Liver (tissue), 3 donors: Measurements from ENCODE around the gene ZBTB6.

Experiments used
- EGR1 ChIP-seq, 2 donors: IDR thresholded peaks; 2 replicates each; pipeline ENCODE4 v1.6.1; 2016 to 2018; ENCODE audit warnings: antibody characterized with exemption in 2 of 2, low read depth in 2 of 2
- FOXA1 ChIP-seq: IDR thresholded peaks from 2 replicates; pipeline ENCODE4 v1.6.1; 2016; ENCODE audit warnings: antibody characterized with exemption
- GABPA ChIP-seq, 2 donors: IDR thresholded peaks in 1 of 2; conservative IDR thresholded peaks in 1 of 2; 2 replicates each; pipeline ENCODE4 v1.6.1; 2016; ENCODE audit warnings: antibody characterized with exemption in 2 of 2, mild to moderate bottlenecking in 1 of 2, moderate library complexity in 1 of 2
- HNF4A ChIP-seq, 2 donors: conservative IDR thresholded peaks; 2 replicates each; pipeline ENCODE4 v1.6.1; 2016; ENCODE audit warnings: antibody characterized with exemption in 2 of 2, mild to moderate bottlenecking in 2 of 2
- HNF4G ChIP-seq: IDR thresholded peaks from 2 replicates; pipeline ENCODE4 v1.6.1; 2016; ENCODE audit warnings: antibody characterized with exemption
- JUND ChIP-seq, 2 donors: IDR thresholded peaks; 2 replicates each; pipeline ENCODE4 v1.6.1; 2016; ENCODE audit warnings: antibody characterized with exemption in 2 of 2
- NR2F2 ChIP-seq: IDR thresholded peaks from 2 replicates; pipeline ENCODE4 v1.6.1; 2016; ENCODE audit warnings: antibody characterized with exemption
- RAD21 ChIP-seq, 2 donors: IDR thresholded peaks; 2 replicates each; pipeline ENCODE4 v1.6.1; 2016; ENCODE audit warnings: antibody characterized with exemption in 2 of 2, mild to moderate bottlenecking in 2 of 2
- SP1 ChIP-seq: IDR thresholded peaks from 2 replicates; pipeline ENCODE4 v1.6.1; 2018; ENCODE audit warnings: antibody characterized with exemption, mild to moderate bottlenecking
- TAF1 ChIP-seq: conservative IDR thresholded peaks from 2 replicates; pipeline ENCODE4 v1.6.1; 2016; ENCODE audit warnings: antibody characterized with exemption, mild to moderate bottlenecking
- YY1 ChIP-seq: IDR thresholded peaks from 2 replicates; pipeline ENCODE4 v1.6.1; 2016; ENCODE audit warnings: antibody characterized with exemption, mild to moderate bottlenecking
- TF ChIP-seq, protein P1 (sequence below): fragments of 150-350 bp; IDR thresholded peaks from 2 replicates; pipeline ENCODE4 v1.5.1; 2017; ENCODE audit warnings: improper control_type of control experiment, low read depth, low read length; ENCODE audit not compliant: missing input control
- TF ChIP-seq, protein P2 (sequence below): IDR thresholded peaks from 2 replicates; pipeline ENCODE4 v1.6.1; 2016; ENCODE audit warnings: antibody characterized with exemption
- donor health status: healthy.
- donor health status: healthy.

DNA sequence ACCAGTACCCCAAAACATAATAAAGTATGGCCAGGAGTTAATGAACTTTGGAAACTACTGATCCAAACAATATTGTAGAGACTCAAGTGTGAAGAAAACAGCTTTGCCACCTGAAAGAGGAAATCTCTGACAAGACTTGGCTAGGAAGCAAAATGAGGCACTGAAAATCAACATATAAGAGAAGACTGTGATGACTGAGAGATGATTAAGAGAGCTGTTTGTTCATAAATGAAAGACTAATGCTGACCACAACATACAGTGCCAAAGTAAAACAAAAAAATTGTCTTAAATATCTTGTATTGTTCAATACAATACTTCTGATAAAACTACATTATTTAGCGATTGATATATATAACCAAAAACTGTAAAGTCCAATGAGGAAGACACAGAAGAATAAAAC is 15.2 kb downstream of the ZBTB6 start:
- TF ChIP-seq, protein P1, sequence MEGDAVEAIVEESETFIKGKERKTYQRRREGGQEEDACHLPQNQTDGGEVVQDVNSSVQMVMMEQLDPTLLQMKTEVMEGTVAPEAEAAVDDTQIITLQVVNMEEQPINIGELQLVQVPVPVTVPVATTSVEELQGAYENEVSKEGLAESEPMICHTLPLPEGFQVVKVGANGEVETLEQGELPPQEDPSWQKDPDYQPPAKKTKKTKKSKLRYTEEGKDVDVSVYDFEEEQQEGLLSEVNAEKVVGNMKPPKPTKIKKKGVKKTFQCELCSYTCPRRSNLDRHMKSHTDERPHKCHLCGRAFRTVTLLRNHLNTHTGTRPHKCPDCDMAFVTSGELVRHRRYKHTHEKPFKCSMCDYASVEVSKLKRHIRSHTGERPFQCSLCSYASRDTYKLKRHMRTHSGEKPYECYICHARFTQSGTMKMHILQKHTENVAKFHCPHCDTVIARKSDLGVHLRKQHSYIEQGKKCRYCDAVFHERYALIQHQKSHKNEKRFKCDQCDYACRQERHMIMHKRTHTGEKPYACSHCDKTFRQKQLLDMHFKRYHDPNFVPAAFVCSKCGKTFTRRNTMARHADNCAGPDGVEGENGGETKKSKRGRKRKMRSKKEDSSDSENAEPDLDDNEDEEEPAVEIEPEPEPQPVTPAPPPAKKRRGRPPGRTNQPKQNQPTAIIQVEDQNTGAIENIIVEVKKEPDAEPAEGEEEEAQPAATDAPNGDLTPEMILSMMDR = no peak
- TF ChIP-seq HNF4G (no peak), SP1 (no peak), RAD21 (IDR thresholded peaks at IDR 0.05) (no peak), GABPA (IDR thresholded peaks at IDR 0.05 in 1 of 2, conservative IDR thresholded peaks at IDR 0.05 in 1 of 2) (no peak), JUND (IDR thresholded peaks at IDR 0.05) (no peak), EGR1 (IDR thresholded peaks at IDR 0.05; ENCODE audit: low read depth in 2 of 2) (no peak), YY1 (no peak), HNF4A (conservative IDR thresholded peaks at IDR 0.05) (no peak), TAF1 (no peak), FOXA1 (no peak), NR2F2 (no peak)
- TF ChIP-seq, protein P2, sequence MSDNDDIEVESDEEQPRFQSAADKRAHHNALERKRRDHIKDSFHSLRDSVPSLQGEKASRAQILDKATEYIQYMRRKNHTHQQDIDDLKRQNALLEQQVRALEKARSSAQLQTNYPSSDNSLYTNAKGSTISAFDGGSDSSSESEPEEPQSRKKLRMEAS = no peak
